HTERT RPE-1 (cell line): Measurements from ENCODE around the gene ARL13B.
"Not testable (repeated sequence)": the region's sequence is repeated elsewhere in the genome, so short reads cannot be mapped to it uniquely, and the experiment has no call there.

Source experiments
- in situ Hi-C: fragments of 300-500 bp; cut with MboI; formaldehyde crosslinking; loops from 4 replicates; pipeline ENCODE4 v1.14.3; 2020; ENCODE audit warnings: low sequenced_read_pairs

ARL13B gene

GRCh38 chr3:93979850-93980676 is at the start of gene ARL13B:
Gene ARL13B (plus strand): TSS chr3:93980155. CDS start chr3:93980424, 269 bp downstream.
- in situ Hi-C loops: no loop called here

- in situ Hi-C loops: no loop called here
These were observed 48.2 kb upstream of the ARL13B start for GRCh38 chr3:93931597-93932229.

GRCh38 chr3:93934366-93935046 is 45.4 kb upstream of the ARL13B start:
- in situ Hi-C loops: no loop called here

- in situ Hi-C loops: no loop called here
These were observed 43.4 kb upstream of the ARL13B start for GRCh38 chr3:93936549-93936948.

- in situ Hi-C loops: not testable (repeated sequence)
These were observed 42.5 kb upstream of the ARL13B start for GRCh38 chr3:93937485-93937884.

- in situ Hi-C loops: not testable (repeated sequence)
These were observed 30.0 kb upstream of the ARL13B start for GRCh38 chr3:93949958-93950357.

GRCh38 chr3:93961026-93961425 is 18.9 kb upstream of the ARL13B start:
- in situ Hi-C loops: no loop called here

- in situ Hi-C loops: no loop called here
These were observed 18.5 kb upstream of the ARL13B start for GRCh38 chr3:93961489-93961888.

- in situ Hi-C loops: no loop called here
These were observed 17.2 kb upstream of the ARL13B start for GRCh38 chr3:93962798-93963197.

- in situ Hi-C loops: not testable (repeated sequence)
These were observed 14.8 kb upstream of the ARL13B start for GRCh38 chr3:93965106-93965505.

- in situ Hi-C loops: no loop called here
These were observed 10.5 kb upstream of the ARL13B start for GRCh38 chr3:93969443-93969842.

GRCh38 chr3:93969997-93970396 is 10.0 kb upstream of the ARL13B start:
- in situ Hi-C loops: no loop called here

- in situ Hi-C loops: no loop called here
These were observed 6.5 kb upstream of the ARL13B start, which contains the start of gene PROS1 for GRCh38 chr3:93973131-93974126. Gene PROS1 (minus strand): TSS chr3:93973896. CDS start chr3:93973749, 147 bp downstream.

- in situ Hi-C loops: no loop called here
These were observed 1.7 kb downstream of the ARL13B start for GRCh38 chr3:93981649-93982048.

- in situ Hi-C loops: no loop called here
These were observed 3.5 kb downstream of the ARL13B start for GRCh38 chr3:93983408-93983807.

GRCh38 chr3:93984618-93985017 is 4.7 kb downstream of the ARL13B start:
- in situ Hi-C loops: no loop called here

GRCh38 chr3:93988283-93988682 is 8.3 kb downstream of the ARL13B start:
- in situ Hi-C loops: no loop called here

- in situ Hi-C loops: no loop called here
These were observed 8.8 kb downstream of the ARL13B start for GRCh38 chr3:93988764-93989163.

GRCh38 chr3:93989241-93989640 is 9.3 kb downstream of the ARL13B start:
- in situ Hi-C loops: no loop called here

- in situ Hi-C loops: no loop called here
These were observed 11.7 kb downstream of the ARL13B start for GRCh38 chr3:93991631-93992030.
